Measurements from ENCODE around the gene E2F6. TPM values are rescaled to one million over a fixed set of nuclear protein-coding genes. Genes with fewer than 3 reads are reported as not detected.

Gene E2F6
- total and polyA plus RNA-seq, 2 of the 4 experiments (the other 2 are of a cell fraction) = 8.2 to 10.9 TPM

DNA sequence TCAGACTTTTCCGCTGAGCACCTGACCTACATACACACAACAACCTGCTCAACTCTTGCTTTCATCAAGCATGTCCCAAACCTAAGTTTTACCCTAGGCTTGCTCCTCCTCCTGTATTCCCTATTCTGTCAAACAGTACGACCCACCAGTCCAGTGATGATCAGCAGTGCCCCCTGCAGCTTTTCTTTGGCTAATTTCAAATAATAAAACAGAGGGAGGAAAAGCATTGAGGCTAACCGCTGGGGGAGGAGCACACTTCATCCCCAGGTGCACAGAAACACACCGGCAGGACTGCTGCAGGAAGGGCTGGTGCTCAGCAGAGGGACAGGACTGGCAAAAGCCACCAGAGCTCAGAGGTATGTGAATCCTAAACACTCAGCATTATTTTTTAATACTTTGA, 21.2 kb downstream of the E2F6 start:
- Histone ChIP-seq H3K4me1 (ENCODE audit: control insufficient read depth, insufficient read depth, low read length) (no peaks in the 10 kb centered on the region), H4K20me1 (ENCODE audit: insufficient read depth, low read length) (peaks cover 6% of the 10 kb centered on the region), H2AFZ (replicated peaks; ENCODE audit: low read length, poor library complexity) (no peak overlapping the region), H2AK5ac (ENCODE audit: low read depth, low read length) (no peak overlapping the region), H3K23ac (ENCODE audit: low read depth, low read length) (no peak overlapping the region), H3K9me1 (ENCODE audit: insufficient read depth, low read length) (no peaks in the 10 kb centered on the region; the same call in 1 of the 2 replicates), H3K4ac (ENCODE audit: low read depth, low read length) (no peak overlapping the region), H2BK120ac (ENCODE audit: low read depth, low read length) (no peak overlapping the region), H3K27ac (ENCODE audit: insufficient read depth, low read length) (no peak overlapping the region), H3K9ac (ENCODE audit: low read depth, low read length) (no peak overlapping the region), H4K8ac (ENCODE audit: low read depth in 2 of 2, low read length in 2 of 2) (no peak overlapping the region), H3K56ac (ENCODE audit: extremely low read depth, insufficient read depth, low read length) (no peak overlapping the region), H3K36me3 (ENCODE audit: control insufficient read depth, insufficient read depth, low read length) (peaks cover 24% of the 10 kb centered on the region), H2AK9ac (replicated peaks; ENCODE audit: low read depth, low read length, poor library complexity) (peak overlapping the region; percentile 18), H3K79me1 (ENCODE audit: low read depth in 1 of 2, low read length in 2 of 2) (peaks cover 0 to 14% of the 10 kb centered on the region in 2 experiments; a peak in 3 of 4 replicates), H3K27me3 (ENCODE audit: control insufficient read depth, insufficient read depth, low read length) (no peaks in the 10 kb centered on the region), H2BK5ac (ENCODE audit: low read depth, low read length, poor library complexity, severe bottlenecking) (no peak overlapping the region), H3K9me3 (ENCODE audit: control insufficient read depth, insufficient read depth, low read length) (no peaks in the 10 kb centered on the region), H3K18ac (ENCODE audit: low read depth, low read length) (no peak overlapping the region), H3K14ac (replicated peaks; ENCODE audit: low read depth, low read length) (no peak overlapping the region), H3K4me3 (ENCODE audit: insufficient read depth, low read depth, low read length) (no peak overlapping the region), H2BK15ac (ENCODE audit: low read depth, low read length) (no peak overlapping the region), H3K4me2 (ENCODE audit: low read depth, low read length) (no peak overlapping the region), H4K5ac (ENCODE audit: low read depth, low read length) (no peak overlapping the region), H4K91ac (ENCODE audit: insufficient read depth, low read depth, low read length) (no peak overlapping the region), H2BK20ac (ENCODE audit: low read depth, low read length) (no peak overlapping the region)
- dilution Hi-C loops (cut with HindIII; ENCODE audit: low sequenced_read_pairs, unreplicated experiment) = no loop called here
- TF ChIP-seq, protein P1, sequence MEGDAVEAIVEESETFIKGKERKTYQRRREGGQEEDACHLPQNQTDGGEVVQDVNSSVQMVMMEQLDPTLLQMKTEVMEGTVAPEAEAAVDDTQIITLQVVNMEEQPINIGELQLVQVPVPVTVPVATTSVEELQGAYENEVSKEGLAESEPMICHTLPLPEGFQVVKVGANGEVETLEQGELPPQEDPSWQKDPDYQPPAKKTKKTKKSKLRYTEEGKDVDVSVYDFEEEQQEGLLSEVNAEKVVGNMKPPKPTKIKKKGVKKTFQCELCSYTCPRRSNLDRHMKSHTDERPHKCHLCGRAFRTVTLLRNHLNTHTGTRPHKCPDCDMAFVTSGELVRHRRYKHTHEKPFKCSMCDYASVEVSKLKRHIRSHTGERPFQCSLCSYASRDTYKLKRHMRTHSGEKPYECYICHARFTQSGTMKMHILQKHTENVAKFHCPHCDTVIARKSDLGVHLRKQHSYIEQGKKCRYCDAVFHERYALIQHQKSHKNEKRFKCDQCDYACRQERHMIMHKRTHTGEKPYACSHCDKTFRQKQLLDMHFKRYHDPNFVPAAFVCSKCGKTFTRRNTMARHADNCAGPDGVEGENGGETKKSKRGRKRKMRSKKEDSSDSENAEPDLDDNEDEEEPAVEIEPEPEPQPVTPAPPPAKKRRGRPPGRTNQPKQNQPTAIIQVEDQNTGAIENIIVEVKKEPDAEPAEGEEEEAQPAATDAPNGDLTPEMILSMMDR (conservative IDR thresholded peaks at IDR 0.05; ENCODE audit: low read depth, low read length) = 0 out of 2 replicates have a peak, but pooled peaks have one; percentile 5
- no peak for TF ChIP-seq CEBPB (IDR thresholded peaks at IDR 0.05; ENCODE audit: low read depth, low read length)
- no peak for TF ChIP-seq NFE2L2 (IDR thresholded peaks at IDR 0.05; ENCODE audit: low read depth, low read length)
- TF ChIP-seq RAD21 (IDR thresholded peaks at IDR 0.05; ENCODE audit: low read length) = 0 out of 2 replicates have a peak, but pooled peaks have one; percentile 17
- no peak for TF ChIP-seq USF2 (IDR thresholded peaks at IDR 0.05; ENCODE audit: low read depth, low read length)
- TF ChIP-seq SMC3 (IDR thresholded peaks at IDR 0.05; ENCODE audit: low read depth, low read length) = no peak
- POLR2A ChIA-PET (ENCODE audit: unreplicated experiment) = no interaction called here
- BruUV-seq (replicated peaks) = no TSS peak
- CTCF ChIA-PET = interaction anchor here (0.6 kb wide), 2 partner anchors 217 to 219 kb away, joined by 3 to 4 read pairs; no protein-coding TSS in a partner anchor
- DNase-seq (no peak), ATAC-seq (ENCODE audit: low read depth) (no peak)
- in situ Hi-C loops (cut with MboI; ENCODE audit: low sequenced_read_pairs) = loop anchor here (5.0 to 10.0 kb wide), 2 partner anchors 312 to 610 kb away; a partner anchor contains a TSS
- WGBS, 2 experiments (ENCODE audit: extremely low coverage in 2 of 2, insufficient read length in 1 of 2) = 71% methylated on average over 1 of the region's 4 CpGs; no CpG with 5 or more reads in 1 of the 2 experiments
- intact Hi-C loops (cut with micrococcal nuclease) = loop anchor here (10.0 kb wide), 1 partner anchor 610 kb away; no protein-coding TSS in a partner anchor
